HepG2 (cell line): ENCODE data around the gene MKRN1. TPM values are rescaled to one million over a fixed set of nuclear protein-coding genes. Genes with fewer than 3 reads are reported as not detected.

Experiments
- ATAC-seq: fragments of 200-7000 bp; cut with Tn5 transposase; 3 replicates; pipeline ENCODE4 v1.9.1; 2020; ENCODE audit warnings: mild to moderate bottlenecking, moderate library complexity
- BruUV-seq: library from RNA; stranded (reverse); fragments of 400-500 nt; replicated peaks from 2 replicates; lab custom pipeline; 2021; lab: Mats Ljungman, UMichigan
- CTCF ChIA-PET: fragments of 300-600 bp; formaldehyde crosslinking; extraction: SDS; loops from one replicate; lab custom pipeline; 2021; ENCODE audit warnings: low total read pairs, inconsistent platforms, low intra/inter-chr PET ratio; lab: Yijun Ruan, JAX
- POLR2A ChIA-PET: fragments of 350-600 bp; sonication (Branson Sonifier 250); formaldehyde crosslinking; loops from one replicate; lab custom pipeline; 2020; ENCODE audit warnings: antibody characterized with exemption, inconsistent platforms; lab: Yijun Ruan, JAX
- DNase-seq: peaks from one replicate; pipeline ENCODE4 v3.0.0-alpha.2; 2015; ENCODE audit warnings: low spot score
- FAIRE-seq: peaks from 3 replicates; lab custom pipeline; 2011; peaks lifted over from hg19 to GRCh38; lab: Jason Lieb, UNC
- H2AFZ ChIP-seq: one replicate; pipeline ENCODE4 v1.6.1; 2011; ENCODE audit warnings: low read length, inconsistent platforms
- H3K27ac ChIP-seq: fragments of 300-600 bp; 3 replicates; pipeline ENCODE4 v1.8.0; 2011; ENCODE audit warnings: mixed run types, mild to moderate bottlenecking, mixed read lengths, low read length, inconsistent platforms; ENCODE audit not compliant: insufficient read depth; ENCODE audit errors: extremely low read length
- H3K27me3 ChIP-seq, 2 experiments: fragments of 200-600 bp in 1 of 2; 2 replicates in 1 of 2; 3 replicates in 1 of 2; pipeline versions ENCODE4 v1.6.0 to v1.8.0; 2011; ENCODE audit warnings: low read length in 2 of 2, mild to moderate bottlenecking in 2 of 2, moderate library complexity in 2 of 2, inconsistent platforms in 1 of 2; ENCODE audit not compliant: insufficient read depth in 2 of 2, control insufficient read depth in 1 of 2
- H3K36me3 ChIP-seq, 2 experiments: fragments of 200-600 bp in 1 of 2; replicated peaks in 1 of 2; 2 replicates in 1 of 2; 3 replicates in 1 of 2; pipeline versions ENCODE4 v1.5.1 to v1.8.0; 2011; ENCODE audit warnings: low read length in 2 of 2, inconsistent platforms in 1 of 2; ENCODE audit not compliant: insufficient read depth in 2 of 2, control insufficient read depth in 1 of 2
- H3K4me1 ChIP-seq: 2 replicates; pipeline ENCODE4 v1.5.1; 2012; ENCODE audit warnings: low read length, inconsistent platforms; ENCODE audit not compliant: insufficient read depth
- H3K4me2 ChIP-seq: 2 replicates; pipeline ENCODE4 v1.6.0; 2011; ENCODE audit warnings: low read depth, low read length, inconsistent platforms
- H3K4me3 ChIP-seq, 3 experiments: fragments of 200-600 bp in 1 of 3; sonication (generic), shearing (Covaris generic) in 1 of 3; replicated peaks in 1 of 3; 2 replicates each; pipeline ENCODE4 v1.5.1; 2011 to 2016; ENCODE audit warnings: low read length in 3 of 3, inconsistent platforms in 2 of 3, low read depth in 2 of 3, mild to moderate bottlenecking in 2 of 3, control low read depth in 1 of 3, mixed read lengths in 1 of 3; ENCODE audit not compliant: insufficient read depth in 1 of 3
- H3K79me2 ChIP-seq: one replicate; pipeline ENCODE4 v1.6.1; 2011; ENCODE audit warnings: low read length, inconsistent platforms; ENCODE audit not compliant: insufficient read depth
- H3K9ac ChIP-seq: 2 replicates; pipeline ENCODE4 v1.6.0; 2011; ENCODE audit warnings: mild to moderate bottlenecking, low read depth, low read length, inconsistent platforms; ENCODE audit not compliant: insufficient read depth
- H3K9me3 ChIP-seq: 2 replicates; pipeline ENCODE4 v1.5.1; 2012; ENCODE audit warnings: mild to moderate bottlenecking, low read length
- H4K20me1 ChIP-seq: 2 replicates; pipeline ENCODE4 v1.6.0; 2011; ENCODE audit warnings: inconsistent platforms, mild to moderate bottlenecking, low read length, moderate library complexity; ENCODE audit not compliant: insufficient read depth
- ATAD3A ChIP-seq: sonication (generic); formaldehyde crosslinking; IDR thresholded peaks from 2 replicates; pipeline ENCODE4 v1.4.0; 2020; ENCODE audit warnings: missing genetic modification reagents
- CHD2 ChIP-seq: IDR thresholded peaks from 2 replicates; pipeline ENCODE4 v1.6.1; 2011; ENCODE audit warnings: low read depth, low read length, improper control_type of control experiment
- FOXM1 ChIP-seq: sonication (generic); formaldehyde crosslinking; IDR thresholded peaks from 2 replicates; pipeline ENCODE4 v1.5.0; 2020; ENCODE audit warnings: missing genetic modification reagents
- KLF16 ChIP-seq, 2 experiments: sonication (generic) in 1 of 2; formaldehyde crosslinking in 1 of 2; IDR thresholded peaks; 2 replicates each; pipeline versions ENCODE4 v1.6.1 to v1.8.0; 2016 to 2023; ENCODE audit warnings: missing genetic modification reagents in 2 of 2, missing compliant biosample characterization in 1 of 2
- SIX1 ChIP-seq: sonication (generic); formaldehyde crosslinking; IDR thresholded peaks from 2 replicates; pipeline ENCODE4 v1.4.0; 2020; ENCODE audit warnings: missing genetic modification reagents, borderline replicate concordance
- SKI ChIP-seq: fragments of 450-650 bp; IDR thresholded peaks from one replicate; pipeline ENCODE4 v1.6.1; 2018; ENCODE audit warnings: mild to moderate bottlenecking; ENCODE audit not compliant: partially characterized antibody
- TFAP4 ChIP-seq: sonication (generic); IDR thresholded peaks from 2 replicates; pipeline ENCODE4 v1.6.1; 2016; ENCODE audit warnings: low read depth, borderline replicate concordance
- ZBTB14 ChIP-seq: sonication (generic); formaldehyde crosslinking; IDR thresholded peaks from 2 replicates; pipeline ENCODE4 v1.4.0; 2020; ENCODE audit warnings: missing genetic modification reagents
- ZBTB42 ChIP-seq: sonication (generic); formaldehyde crosslinking; IDR thresholded peaks from 2 replicates; pipeline ENCODE4 v1.5.0; 2020; ENCODE audit warnings: mild to moderate bottlenecking, missing genetic modification reagents
- ZBTB8A ChIP-seq: sonication (generic); formaldehyde crosslinking; IDR thresholded peaks from 2 replicates; pipeline ENCODE4 v1.4.0; 2020; ENCODE audit warnings: mild to moderate bottlenecking, low read depth, missing genetic modification reagents, borderline replicate concordance
- ZEB1 ChIP-seq: IDR thresholded peaks from 2 replicates; pipeline ENCODE4 v1.6.1; 2012; ENCODE audit warnings: mild to moderate bottlenecking, low read depth, inconsistent platforms; ENCODE audit not compliant: insufficient replicate concordance
- ZNF276 ChIP-seq: sonication (generic); formaldehyde crosslinking; IDR thresholded peaks from 2 replicates; pipeline ENCODE4 v1.4.0; 2020; ENCODE audit warnings: mild to moderate bottlenecking, low read depth, missing genetic modification reagents
- ZNF326 ChIP-seq: sonication (generic); formaldehyde crosslinking; IDR thresholded peaks from 2 replicates; pipeline ENCODE4 v1.4.0; 2020; ENCODE audit warnings: missing genetic modification reagents, borderline replicate concordance
- ZNF484 ChIP-seq: sonication (generic); formaldehyde crosslinking; IDR thresholded peaks from 2 replicates; pipeline ENCODE4 v1.5.1; 2020; ENCODE audit warnings: mild to moderate bottlenecking, low read depth, missing genetic modification reagents, borderline replicate concordance
- ZNF703 ChIP-seq: sonication (generic); formaldehyde crosslinking; IDR thresholded peaks from 2 replicates; pipeline ENCODE4 v1.5.1; 2020; ENCODE audit warnings: missing genetic modification reagents, mild to moderate bottlenecking, moderate library complexity, borderline replicate concordance
- ZNF800 ChIP-seq: sonication (generic); formaldehyde crosslinking; IDR thresholded peaks from 2 replicates; pipeline ENCODE4 v1.4.0; 2020; ENCODE audit warnings: missing genetic modification reagents
- ZNF879 ChIP-seq: sonication (generic); formaldehyde crosslinking; IDR thresholded peaks from 2 replicates; pipeline ENCODE4 v1.8.1; 2023; ENCODE audit warnings: missing genetic modification reagents
- ZUFSP ChIP-seq: sonication (generic); formaldehyde crosslinking; IDR thresholded peaks from 2 replicates; pipeline ENCODE4 v1.9.0; 2021; ENCODE audit warnings: missing genetic modification reagents, mild to moderate bottlenecking, borderline replicate concordance
- WGBS: methylation state at CpG from one replicate; pipeline ENCODE4 v1.1.6; 2017; ENCODE audit warnings: low lambda C conversion rate; 5-methylcytosine and 5-hydroxymethylcytosine counted together
- in situ Hi-C: cut with HindIII; loops from 2 replicates; pipeline ENCODE4 v1.10.0; 2017; ENCODE audit warnings: low pct_unique_long_range_greater_than_20kb; ENCODE audit not compliant: extremely low pct_ligation_motif_present
- intact Hi-C: fragments of 100-400 bp; cut with micrococcal nuclease; formaldehyde crosslinking; loops from one replicate; pipeline ENCODE4 v1.10.0; 2022; ENCODE audit not compliant: unreplicated experiment
- polyA plus RNA-seq, 8 experiments: library from polyadenylated mRNA; depleted of rRNA in 3 of 8; stranded (reverse) in 7 of 8; unstranded in 1 of 8; fragments of >200 nt; fragmentation: Illumina TruSeq in 4 of 8; extraction: Trizol in 4 of 8; gene quantifications; 2 replicates each; pipeline versions ENCODE4 v1.2.1 to v1.2.3, GENCODE V29; 2011 to 2016; ENCODE audit warnings: low read depth in 4 of 8, missing spikeins in 1 of 8, mixed read lengths in 1 of 8; ENCODE audit not compliant: insufficient read depth in 1 of 8
- total RNA-seq, 5 experiments: library from RNA; depleted of rRNA; stranded (reverse); fragments of >200 nt; fragmentation: Illumina TruSeq; extraction: Trizol; gene quantifications; 2 replicates each; pipeline ENCODE4 v1.2.3, GENCODE V29; 2016; ENCODE audit warnings: low read depth in 1 of 5

The MKRN1 gene
- total and polyA plus RNA-seq, 2 of the 13 experiments (the other 11 are each of a cell fraction or from before 2014, with no cell fraction given) = 28.5 to 32.8 TPM

- no peak overlapping the region for H3K4me3 ChIP-seq
- no peaks in the 10 kb centered on the region for H3K79me2 ChIP-seq
- FAIRE-seq = no peak
- H3K4me2 ChIP-seq = peak overlapping the region; percentile 82
- no peak overlapping the region for H3K27ac ChIP-seq
- no peaks in the 10 kb centered on the region for H3K36me3 ChIP-seq
- ATAC-seq = no peak; the same call in 1 of the 3 replicates
- WGBS = 27% methylated on average over 3 of the region's 3 CpGs
- in situ Hi-C loops (no loop called here), intact Hi-C loops (no loop called here)
- no peaks in the 10 kb centered on the region; a peak in 1 of 5 replicates for H3K27me3 ChIP-seq
- BruUV-seq = no TSS peak
- POLR2A ChIA-PET = no interaction called here
- no peak overlapping the region for H2AFZ ChIP-seq
- no peak for DNase-seq
- H4K20me1 ChIP-seq = no peaks in the 10 kb centered on the region
- no peaks in the 10 kb centered on the region for H3K9me3 ChIP-seq
- no peak overlapping the region for H3K9ac ChIP-seq
- CTCF ChIA-PET = no interaction called here
- H3K4me1 ChIP-seq = peaks cover 14% of the 10 kb centered on the region; the same call in 1 of the 2 replicates
- no peak for TF ChIP-seq ZBTB42 (CRISPR knock-in tag)
- no peak for TF ChIP-seq ATAD3A (CRISPR knock-in tag)
- no peak for TF ChIP-seq ZNF326 (CRISPR knock-in tag)
- TF ChIP-seq TFAP4 = no peak
- TF ChIP-seq SIX1 (CRISPR knock-in tag) = no peak
- no peak for TF ChIP-seq ZEB1
- TF ChIP-seq ZNF879 = no peak
- TF ChIP-seq SKI = no peak
- TF ChIP-seq ZNF484 (CRISPR knock-in tag) = no peak
- TF ChIP-seq ZUFSP (CRISPR knock-in tag) = no peak
- no peak for TF ChIP-seq ZNF800 (CRISPR knock-in tag)
- TF ChIP-seq ZBTB8A (CRISPR knock-in tag) = no peak
- no peak for TF ChIP-seq ZNF276 (CRISPR knock-in tag)
- TF ChIP-seq CHD2 = no peak
- no peak for TF ChIP-seq FOXM1 (CRISPR knock-in tag)
- TF ChIP-seq KLF16 (CRISPR knock-in tag; IDR thresholded peaks at IDR 0.05) = no peak
- TF ChIP-seq ZBTB14 (CRISPR knock-in tag) = no peak
- no peak for TF ChIP-seq ZNF703
Observed at GRCh38 chr7:140404565-140405065, 74.7 kb downstream of the MKRN1 start.
